ENCODE data around the gene CWC25.

CWC25 gene

DNA sequence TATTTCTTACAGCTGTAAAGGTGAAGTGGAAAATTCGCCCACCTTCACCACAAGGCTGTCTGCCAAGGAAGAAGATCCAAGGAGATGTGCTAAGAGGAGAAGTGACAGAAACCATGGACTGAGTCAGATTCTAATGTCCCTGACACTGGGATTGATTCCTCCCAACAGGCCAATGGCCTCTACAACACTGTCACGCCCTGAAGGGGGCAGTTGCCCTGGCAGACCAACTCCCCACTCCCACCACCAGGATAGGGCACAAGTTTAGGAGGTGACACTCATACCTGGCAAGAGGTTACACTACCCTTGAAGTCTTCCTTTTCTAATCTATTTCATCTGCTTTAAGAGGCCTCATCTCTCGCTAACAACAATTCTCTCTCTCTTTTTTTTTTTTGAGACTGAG, 41.9 kb downstream of the CWC25 start:
- no peak for DNase-seq

DNA sequence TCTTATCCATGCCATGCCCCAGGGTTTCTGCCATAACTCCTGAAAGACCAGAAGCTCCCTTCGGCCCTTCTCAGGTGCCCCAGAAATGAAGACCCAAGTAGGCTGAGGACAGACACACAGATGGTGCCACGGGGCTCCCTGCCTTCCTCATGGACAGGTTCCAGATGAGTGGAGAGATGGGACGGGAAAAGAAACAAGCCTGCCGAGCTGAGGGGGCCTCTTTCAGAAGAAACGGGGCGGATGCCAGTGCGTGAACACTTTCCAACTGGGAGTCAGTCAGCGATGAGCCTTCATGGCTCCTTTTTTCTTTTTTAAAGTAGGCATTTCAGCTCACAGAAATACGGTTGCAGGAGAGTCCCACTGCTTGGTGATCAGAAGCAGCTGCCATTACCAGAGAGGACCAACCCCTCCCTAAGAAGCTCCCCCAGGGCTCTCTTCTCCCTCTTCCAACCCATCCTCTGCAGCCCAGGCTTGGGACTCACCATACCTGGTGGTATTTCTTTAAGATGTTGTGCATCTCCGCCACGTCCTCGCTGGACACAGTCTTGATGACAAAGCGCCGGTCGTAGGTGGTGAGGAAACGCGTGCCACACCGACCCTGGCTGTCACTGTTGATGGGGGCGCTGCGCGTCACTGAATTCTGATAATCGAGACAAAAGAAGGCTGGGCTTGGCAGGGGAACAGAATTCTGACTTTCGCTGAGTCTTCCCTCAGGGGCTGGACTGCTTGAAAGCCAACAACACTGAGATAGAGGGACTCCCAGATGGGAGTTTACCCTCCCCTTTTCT, 45.0 kb downstream of the CWC25 start:
- DNase-seq = no peak

DNA sequence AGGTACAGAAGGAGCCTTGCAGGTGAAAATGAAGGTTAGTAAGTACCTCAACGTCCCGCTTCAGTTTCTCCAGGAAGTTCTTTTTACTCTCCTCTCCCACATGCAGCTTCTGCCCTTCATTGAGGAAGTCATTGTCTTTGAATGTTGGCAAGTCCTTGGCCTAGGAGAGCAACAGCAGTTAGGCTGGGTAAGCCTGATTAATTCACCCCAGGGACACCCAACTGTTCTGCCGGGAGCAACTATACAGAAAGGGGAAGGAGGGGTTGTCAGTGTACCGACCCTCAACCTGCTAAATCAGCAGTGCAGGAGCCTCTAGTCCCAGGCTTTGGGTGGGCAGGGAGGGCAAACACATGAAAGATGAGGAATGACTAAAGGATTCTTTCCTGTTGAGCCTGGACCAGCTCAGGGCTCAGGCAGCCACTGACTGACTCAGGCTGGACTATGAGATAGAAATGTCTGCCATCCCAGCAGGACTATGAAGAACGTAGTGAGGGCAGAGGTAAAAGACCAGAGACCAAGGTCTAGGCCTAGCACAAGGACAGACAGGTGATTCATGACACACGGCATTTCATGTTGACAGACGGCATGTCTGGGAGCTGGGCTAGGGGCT, 47.4 kb downstream of the CWC25 start:
- DNase-seq = no peak

DNA sequence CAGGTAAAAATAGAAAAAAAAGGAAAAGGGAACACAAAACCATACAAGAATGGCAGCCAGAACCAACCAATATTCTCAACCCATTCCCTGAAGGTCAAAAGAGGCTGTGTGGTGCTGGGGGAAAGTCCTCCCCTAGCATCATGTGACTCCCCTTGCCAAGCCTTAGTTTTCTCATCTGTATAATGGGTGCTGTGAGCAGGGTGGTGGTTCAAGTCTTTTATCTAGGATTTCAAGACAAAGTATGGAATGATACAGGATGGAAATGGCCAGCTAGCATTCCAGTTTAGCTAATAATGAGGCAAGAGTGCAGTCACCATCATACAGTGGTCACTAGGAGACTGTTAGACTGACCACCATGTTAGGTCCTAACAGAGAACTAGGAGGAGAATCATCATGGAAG, 51.9 kb downstream of the CWC25 start:
- no peak for DNase-seq

DNA sequence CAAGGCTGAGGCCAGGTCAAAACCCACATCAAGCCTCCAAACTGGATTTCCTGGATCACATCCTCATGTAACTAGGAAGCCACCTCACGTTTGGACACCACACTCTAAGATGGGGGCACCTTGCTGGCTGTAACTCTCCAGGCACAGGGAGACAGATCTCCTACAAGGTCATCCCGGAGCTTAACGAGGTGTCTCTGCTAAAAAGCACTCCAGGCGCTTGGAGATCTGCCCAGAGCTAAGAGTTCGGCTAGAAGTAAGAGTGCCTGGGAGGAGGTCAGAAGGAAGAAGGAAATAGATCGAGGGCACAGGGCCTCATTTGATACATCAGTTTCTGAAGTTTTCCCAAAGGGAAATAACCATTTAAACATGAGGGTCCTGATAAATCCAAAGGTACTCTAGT, 56.7 kb downstream of the CWC25 start:
- no peak for DNase-seq

DNA sequence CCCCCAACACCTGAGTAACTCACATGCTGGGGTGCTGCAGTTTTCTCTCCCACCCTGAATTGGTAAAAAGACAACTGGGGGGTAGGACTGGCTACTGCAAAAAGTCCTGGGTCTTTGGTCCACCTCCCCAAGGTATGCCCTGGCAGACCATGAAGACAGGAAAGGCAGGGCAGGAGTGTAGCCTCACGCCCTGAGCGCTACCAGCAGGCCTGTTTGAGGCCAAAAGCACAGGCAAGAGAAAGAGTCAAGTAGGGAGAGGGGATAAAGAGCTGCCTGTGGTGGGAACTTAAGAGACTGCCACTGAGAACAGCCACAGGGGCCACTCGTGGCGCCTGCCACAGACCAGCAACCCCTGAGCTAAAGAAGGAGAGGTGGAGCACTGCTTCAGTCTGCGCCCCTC, 58.8 kb downstream of the CWC25 start:
- no peak for DNase-seq

DNA sequence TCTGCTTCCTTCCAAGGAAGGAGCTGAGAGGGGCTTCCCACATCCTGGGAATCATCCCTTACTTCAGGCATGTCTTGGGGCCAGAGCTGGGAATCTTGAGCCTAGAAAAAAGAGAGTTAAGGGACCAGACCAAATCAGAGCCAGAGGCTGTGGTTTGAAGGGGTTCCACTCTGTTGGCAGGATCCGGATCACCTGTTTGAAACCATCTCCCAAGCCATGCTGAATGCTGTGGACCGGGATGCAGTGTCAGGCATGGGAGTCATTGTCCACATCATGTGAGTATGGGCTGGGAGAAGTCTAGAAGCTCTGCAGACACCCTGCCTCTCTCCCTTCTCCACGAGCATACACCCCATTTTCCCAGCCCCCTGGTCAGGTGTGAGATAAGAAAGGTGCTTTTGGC, 62.9 kb downstream of the CWC25 start:
- DNase-seq = no peak

DNA sequence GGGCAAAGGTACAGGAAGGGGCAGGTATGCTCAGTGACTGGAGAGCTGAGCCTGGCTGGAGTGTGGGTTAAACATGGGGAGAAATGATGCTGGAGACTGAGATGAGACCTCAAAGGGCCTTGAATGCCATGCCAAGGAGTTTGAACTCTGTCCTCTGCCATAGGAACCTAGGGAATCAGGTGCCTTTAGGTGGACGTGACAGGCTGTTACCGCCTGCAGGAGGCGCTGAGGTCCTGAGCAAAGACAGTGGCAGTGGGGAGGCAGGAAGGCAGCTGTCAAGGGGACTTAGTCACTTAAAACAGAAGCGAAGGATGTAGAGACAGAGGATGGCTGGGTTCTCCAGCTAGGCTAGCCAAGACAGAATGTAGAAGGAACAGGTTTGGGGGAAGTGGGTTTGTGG, 63.5 kb downstream of the CWC25 start:
- DNase-seq = no peak

DNA sequence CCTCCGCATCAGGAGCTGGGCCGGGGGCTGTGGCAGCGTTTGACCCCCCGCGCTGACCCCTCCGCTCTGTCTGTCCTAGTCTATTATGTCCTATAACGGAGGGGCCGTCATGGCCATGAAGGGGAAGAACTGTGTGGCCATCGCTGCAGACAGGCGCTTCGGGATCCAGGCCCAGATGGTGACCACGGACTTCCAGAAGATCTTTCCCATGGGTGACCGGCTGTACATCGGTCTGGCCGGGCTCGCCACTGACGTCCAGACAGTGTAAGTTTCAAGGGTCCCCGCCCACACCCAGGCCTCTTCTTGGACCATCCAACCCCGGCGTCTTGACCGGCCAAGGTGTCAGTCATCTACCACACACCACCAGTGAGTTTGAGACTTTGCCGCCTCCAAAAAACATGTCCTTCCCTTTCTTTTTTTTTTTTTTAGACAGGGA, 72.0 kb downstream of the CWC25 start:
- DNase-seq = no peak

DNA sequence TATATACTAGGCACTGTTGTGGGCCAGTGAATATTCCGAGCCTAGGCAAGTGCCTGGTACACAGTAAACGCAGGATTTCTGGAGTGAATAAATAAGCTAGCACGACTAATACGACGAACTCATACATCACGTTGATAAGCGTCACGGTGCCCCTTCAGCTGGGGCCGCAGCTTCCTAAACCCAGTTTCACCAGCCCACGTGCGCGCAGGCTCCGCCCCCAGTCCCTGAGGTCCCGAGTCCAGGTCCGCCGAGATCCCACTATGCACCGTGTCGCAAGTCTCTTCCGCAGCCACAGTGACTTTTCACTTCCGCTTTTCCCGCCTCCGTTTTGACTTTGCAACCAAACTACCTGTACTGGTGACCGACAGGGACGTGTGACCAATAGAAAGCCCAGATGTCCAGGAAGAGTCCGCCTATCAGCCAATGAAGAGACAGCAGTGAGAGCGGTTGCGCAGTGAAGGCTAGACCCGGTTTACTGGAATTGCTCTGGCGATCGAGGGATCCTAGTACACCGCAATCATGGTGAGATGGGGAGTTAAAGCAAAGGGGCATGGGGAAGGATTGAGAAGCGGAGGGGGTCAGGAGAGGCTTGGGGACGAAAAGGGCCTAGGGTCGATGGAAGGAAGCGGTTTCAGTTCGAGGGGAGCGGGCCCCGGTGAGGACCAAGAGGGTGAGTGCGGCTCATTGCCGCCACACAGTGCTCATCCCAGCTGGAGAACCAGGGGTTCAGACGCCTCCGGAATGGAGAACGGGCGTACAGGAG, 72.6 kb downstream of the CWC25 start, which contains the start of gene PSMB3:
PSMB3 (plus strand) TSS at position 434 of the 763 bp plus-strand sequence; CDS start at position 520, 86 bp downstream.
- DNase-seq = peak; percentile 99

DNA sequence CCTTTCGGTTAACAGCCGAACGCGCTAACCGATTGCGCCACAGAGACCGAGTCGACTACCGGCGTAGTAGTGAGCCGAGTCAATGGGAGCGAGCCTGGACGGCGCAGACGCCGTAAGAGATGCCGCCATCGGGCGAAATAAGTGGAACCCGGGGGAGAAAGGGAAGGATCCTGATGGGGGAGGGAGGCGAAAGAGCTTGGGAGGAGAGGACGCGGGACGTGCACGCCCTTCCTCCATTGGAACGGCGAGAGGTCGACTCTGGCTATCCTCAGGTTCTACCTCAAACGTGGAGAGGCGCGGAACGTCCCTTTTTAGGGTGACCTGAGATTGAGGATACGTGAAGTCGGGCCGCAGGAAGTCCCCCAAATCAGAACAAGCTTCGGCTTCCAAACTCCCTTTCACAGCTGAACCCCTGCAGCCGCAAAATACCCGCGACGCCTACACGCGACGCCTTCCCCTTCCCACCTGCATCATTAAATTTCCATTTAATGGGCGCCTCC, 73.3 kb downstream of the CWC25 start:
- peak; percentile 66 for DNase-seq

DNA sequence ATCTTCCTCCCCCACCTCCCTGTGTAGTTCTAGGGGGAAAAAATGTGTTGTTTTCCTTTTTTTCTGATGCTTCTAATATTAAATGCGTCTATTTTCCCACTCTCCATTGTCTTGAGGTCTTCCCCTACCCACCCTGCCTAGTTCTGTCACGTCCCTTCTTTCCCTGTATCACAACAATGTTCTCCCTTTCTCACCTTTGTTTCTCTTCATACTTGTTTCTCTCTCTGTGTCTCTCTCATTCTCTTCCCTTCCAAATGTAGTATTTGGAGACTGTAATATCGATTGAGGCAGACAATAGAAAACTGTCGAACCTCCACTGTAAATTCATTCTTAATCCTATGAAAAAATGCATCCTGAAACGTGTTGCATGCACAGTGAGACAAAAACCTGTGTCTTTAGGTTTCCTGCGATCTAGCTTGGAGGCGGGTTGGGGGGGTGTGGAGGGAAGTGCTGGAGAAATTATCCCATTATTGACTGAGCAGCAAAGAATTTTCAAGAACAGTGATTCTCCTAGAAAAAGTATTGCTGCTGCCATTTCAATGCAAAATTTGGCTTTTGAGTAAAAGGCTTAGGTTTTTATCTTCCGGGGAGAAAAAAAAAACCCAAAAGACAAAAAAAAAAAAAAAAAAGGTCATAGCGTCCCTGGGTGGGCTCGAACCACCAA, 73.8 kb downstream of the CWC25 start:
- DNase-seq = no peak

All from NCI-H2171 (cell line).